Right atrium auricular region (tissue), 2 donors: ENCODE measurements around the gene PITPNB. TPM values are rescaled to one million over a fixed set of nuclear protein-coding genes. Genes with fewer than 3 reads are reported as not detected.

Experiments
- DNase-seq: peaks from one replicate; pipeline ENCODE4 v3.0.0-alpha.2; 2019; ENCODE audit warnings: low spot score
- H3K27ac ChIP-seq, 2 donors: fragments of 200-600 bp; sonication (generic); 1 replicate in 1 of 2; 2 replicates in 1 of 2; pipeline ENCODE4 v1.5.1; 2016 to 2019
- H3K27me3 ChIP-seq, 2 donors: fragments of 200-600 bp; sonication (generic); one replicate each; pipeline versions ENCODE4 v1.5.1 to v1.6.0; 2017 to 2019
- H3K36me3 ChIP-seq: fragments of 200-600 bp; sonication (generic); one replicate; pipeline ENCODE4 v1.5.1; 2016
- H3K4me1 ChIP-seq, 2 donors: fragments of 200-600 bp; sonication (generic); one replicate each; pipeline versions ENCODE4 v1.5.1 to v1.6.0; 2017 to 2019
- H3K4me3 ChIP-seq, 2 donors: fragments of 200-600 bp; sonication (generic); 1 replicate in 1 of 2; 2 replicates in 1 of 2; pipeline ENCODE4 v1.5.1; 2017 to 2019; ENCODE audit warnings: mild to moderate bottlenecking in 1 of 2, moderate library complexity in 1 of 2
- H3K9me3 ChIP-seq, 2 donors: fragments of 200-600 bp; sonication (generic); one replicate each; pipeline ENCODE4 v1.5.1; 2019
- total RNA-seq, 2 donors: library from RNA; depleted of rRNA; stranded (reverse); fragments of >200 nt; gene quantifications; one replicate each; pipeline ENCODE4 v1.1.0, GENCODE V29; 2016
- TF ChIP-seq, protein P1 (sequence below), 2 donors: fragments of 200-600 bp; sonication (generic); IDR thresholded peaks; one replicate each; pipeline ENCODE4 v1.5.1; 2019; ENCODE audit warnings: antibody characterized with exemption in 2 of 2

PITPNB gene
- total RNA-seq, 2 donors from 2014 or later, result 26.3 to 43.0 TPM

DNA sequence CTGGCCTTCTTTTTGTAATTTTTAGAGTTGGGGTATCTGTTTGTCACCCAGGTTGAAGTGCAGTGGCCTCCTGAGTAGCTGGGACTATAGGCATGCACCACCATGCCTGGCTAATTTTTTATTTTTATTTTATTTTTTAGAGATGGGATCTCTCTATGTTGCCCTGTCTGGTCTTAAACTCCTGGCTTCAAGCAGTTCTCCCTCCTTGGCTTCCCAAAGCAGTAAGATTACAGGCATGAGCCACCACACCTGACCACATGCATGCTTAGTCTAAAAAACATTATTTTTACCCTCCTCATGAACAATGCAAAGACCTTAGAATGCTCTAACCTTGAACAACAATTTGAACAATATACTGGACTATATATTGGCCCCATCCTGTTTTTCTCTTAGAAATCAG lies 22.1 kb upstream of the PITPNB start:
- H3K27me3 ChIP-seq, result no peaks in the 10 kb centered on the region
- TF ChIP-seq, protein P1, sequence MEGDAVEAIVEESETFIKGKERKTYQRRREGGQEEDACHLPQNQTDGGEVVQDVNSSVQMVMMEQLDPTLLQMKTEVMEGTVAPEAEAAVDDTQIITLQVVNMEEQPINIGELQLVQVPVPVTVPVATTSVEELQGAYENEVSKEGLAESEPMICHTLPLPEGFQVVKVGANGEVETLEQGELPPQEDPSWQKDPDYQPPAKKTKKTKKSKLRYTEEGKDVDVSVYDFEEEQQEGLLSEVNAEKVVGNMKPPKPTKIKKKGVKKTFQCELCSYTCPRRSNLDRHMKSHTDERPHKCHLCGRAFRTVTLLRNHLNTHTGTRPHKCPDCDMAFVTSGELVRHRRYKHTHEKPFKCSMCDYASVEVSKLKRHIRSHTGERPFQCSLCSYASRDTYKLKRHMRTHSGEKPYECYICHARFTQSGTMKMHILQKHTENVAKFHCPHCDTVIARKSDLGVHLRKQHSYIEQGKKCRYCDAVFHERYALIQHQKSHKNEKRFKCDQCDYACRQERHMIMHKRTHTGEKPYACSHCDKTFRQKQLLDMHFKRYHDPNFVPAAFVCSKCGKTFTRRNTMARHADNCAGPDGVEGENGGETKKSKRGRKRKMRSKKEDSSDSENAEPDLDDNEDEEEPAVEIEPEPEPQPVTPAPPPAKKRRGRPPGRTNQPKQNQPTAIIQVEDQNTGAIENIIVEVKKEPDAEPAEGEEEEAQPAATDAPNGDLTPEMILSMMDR (IDR thresholded peaks at IDR 0.05), result no peak
- no peaks in the 10 kb centered on the region for H3K9me3 ChIP-seq
- H3K27ac ChIP-seq, result no peak overlapping the region
- DNase-seq, result no peak
- no peaks in the 10 kb centered on the region for H3K4me1 ChIP-seq
- no peaks in the 10 kb centered on the region for H3K36me3 ChIP-seq
- H3K4me3 ChIP-seq, result no peak overlapping the region

DNA sequence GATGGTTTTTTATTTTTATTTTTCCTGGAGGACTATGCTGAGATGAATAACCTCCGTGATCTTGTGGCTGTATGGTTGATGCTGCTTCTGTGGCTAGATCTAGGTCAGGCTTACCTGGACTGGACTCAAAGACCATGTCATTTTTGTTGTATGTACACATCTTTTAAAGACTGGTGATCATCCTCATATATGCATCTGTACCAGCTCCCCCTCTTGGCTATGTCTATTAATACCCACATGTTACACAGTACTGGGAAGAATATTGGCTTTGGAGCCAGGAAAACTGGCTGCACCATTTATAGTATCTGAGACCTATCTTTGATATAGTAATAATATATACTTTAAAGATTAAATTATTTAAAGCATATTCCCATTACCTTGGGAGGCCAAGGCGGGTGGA lies 18.4 kb upstream of the PITPNB start:
- no peaks in the 10 kb centered on the region for H3K9me3 ChIP-seq
- no peaks in the 10 kb centered on the region for H3K4me1 ChIP-seq
- DNase-seq, result no peak
- H3K27ac ChIP-seq, result no peak overlapping the region
- no peaks in the 10 kb centered on the region for H3K27me3 ChIP-seq
- H3K36me3 ChIP-seq, result no peaks in the 10 kb centered on the region
- TF ChIP-seq, protein P1 (IDR thresholded peaks at IDR 0.05), result no peak
- no peak overlapping the region for H3K4me3 ChIP-seq

DNA sequence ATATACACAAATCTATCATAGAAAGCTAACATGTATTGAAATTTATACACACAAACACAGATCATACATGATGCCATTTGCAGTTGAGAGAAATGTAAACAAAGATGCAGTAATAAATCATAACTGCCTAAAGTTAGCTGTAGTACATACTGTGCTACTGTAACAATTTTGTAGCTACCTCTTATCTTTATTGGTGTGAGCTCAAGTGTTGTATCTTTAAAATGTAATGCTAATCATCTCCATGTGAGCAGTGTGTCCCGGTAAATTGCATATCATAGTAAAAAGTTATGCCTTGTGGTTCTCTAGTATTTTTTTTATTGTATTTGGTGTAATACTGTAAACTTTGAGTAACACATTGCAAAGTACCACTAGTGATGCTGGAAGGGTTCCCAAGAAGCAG lies 16.8 kb upstream of the PITPNB start:
- DNase-seq, result no peak
- TF ChIP-seq, protein P1 (IDR thresholded peaks at IDR 0.05), result no peak
- Histone ChIP-seq H3K27me3 (no peaks in the 10 kb centered on the region), H3K9me3 (no peaks in the 10 kb centered on the region), H3K4me1 (no peaks in the 10 kb centered on the region), H3K4me3 (no peak overlapping the region), H3K36me3 (no peaks in the 10 kb centered on the region), H3K27ac (no peak overlapping the region)

DNA sequence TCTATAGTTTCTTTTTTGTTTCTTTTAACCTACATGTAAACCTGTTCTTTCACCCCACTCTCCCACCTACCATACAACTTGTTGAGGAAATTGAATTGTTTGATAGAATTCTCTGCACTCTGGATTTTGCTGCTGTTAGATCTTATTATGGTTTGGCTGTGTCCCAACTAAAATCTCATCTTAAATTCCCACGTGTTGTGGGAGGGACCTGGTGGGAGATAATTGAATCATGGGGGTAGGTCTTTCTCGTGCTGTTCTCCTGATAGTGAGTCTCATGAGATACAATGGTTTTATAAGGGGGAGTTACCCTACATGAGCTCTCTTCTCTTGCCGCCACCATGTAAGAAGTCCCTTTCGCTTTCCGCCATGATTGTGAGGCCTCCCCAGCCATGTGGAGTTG lies 15.0 kb upstream of the PITPNB start:
- TF ChIP-seq, protein P1 (IDR thresholded peaks at IDR 0.05), result no peak
- Histone ChIP-seq H3K27ac (no peak overlapping the region), H3K27me3 (no peaks in the 10 kb centered on the region), H3K36me3 (no peaks in the 10 kb centered on the region), H3K4me1 (no peaks in the 10 kb centered on the region), H3K4me3 (no peak overlapping the region), H3K9me3 (no peaks in the 10 kb centered on the region)
- DNase-seq, result no peak

DNA sequence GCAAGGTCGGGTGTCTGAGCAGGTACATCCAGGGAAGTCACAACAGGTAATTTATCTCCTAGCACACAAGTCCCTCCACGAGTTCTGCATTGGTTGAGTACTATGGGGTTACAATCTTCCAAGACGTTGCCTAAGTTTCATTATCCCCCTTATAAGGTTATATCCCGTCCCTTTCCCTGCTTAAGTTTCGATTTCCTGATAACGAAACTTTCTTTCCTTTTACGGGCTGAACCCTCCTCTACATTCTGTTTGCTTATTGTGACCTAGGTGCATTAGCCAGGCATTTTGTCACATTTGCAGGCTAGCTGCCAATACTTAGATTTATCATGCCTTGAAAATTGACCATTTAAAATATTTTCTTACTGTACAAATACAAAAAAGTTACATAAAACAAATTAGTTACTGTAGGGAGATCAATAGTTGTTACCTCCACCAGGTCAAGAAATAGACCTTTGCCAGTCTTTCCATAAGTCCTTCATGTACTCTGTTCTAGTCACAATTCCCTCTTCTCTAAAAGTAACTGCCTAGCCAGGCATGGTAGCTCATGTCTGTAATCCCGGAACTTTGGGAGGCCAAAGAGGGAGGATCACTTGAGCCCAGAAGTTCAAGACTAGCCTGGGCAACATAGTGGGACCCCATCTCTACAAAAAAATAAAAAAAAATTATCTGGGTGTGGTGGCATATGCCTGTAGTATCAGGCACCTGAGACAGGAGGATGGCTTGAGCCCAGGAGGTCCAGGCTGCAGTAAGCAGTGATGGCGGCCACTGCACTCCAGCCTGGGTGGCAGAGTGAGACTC lies 14.3 kb upstream of the PITPNB start:
- TF ChIP-seq, protein P1 (IDR thresholded peaks at IDR 0.05), result no peak
- H3K27me3 ChIP-seq, result no peaks in the 10 kb centered on the region
- peak overlapping the region in 1 of 2 donors; percentile 12 for H3K4me3 ChIP-seq
- H3K4me1 ChIP-seq, result no peaks in the 10 kb centered on the region
- no peak overlapping the region for H3K27ac ChIP-seq
- no peaks in the 10 kb centered on the region for H3K9me3 ChIP-seq
- DNase-seq, result no peak
- H3K36me3 ChIP-seq, result no peaks in the 10 kb centered on the region
